Peyer's patch (tissue), 4 donors: Measurements from ENCODE around the gene AGO1. TPM values are rescaled to one million over a fixed set of nuclear protein-coding genes. Genes with fewer than 3 reads are reported as not detected.
A peak's percentile ranks its signal among the peaks of the same experiment; 100 is the strongest.

Experiments used
- DNase-seq, 3 donors: peaks; one replicate each; pipeline ENCODE4 v3.0.0-alpha.2; 2017 to 2019
- H3K27ac ChIP-seq, 4 donors: fragments of 200-600 bp; sonication (generic); one replicate each; pipeline ENCODE4 v1.5.1; 2016 to 2019
- H3K27me3 ChIP-seq, 2 donors: fragments of 200-600 bp; sonication (generic); one replicate each; pipeline ENCODE4 v1.5.1; 2019
- H3K36me3 ChIP-seq, 3 donors: fragments of 200-600 bp; sonication (generic); one replicate each; pipeline ENCODE4 v1.5.1; 2016 to 2019
- H3K4me1 ChIP-seq, 4 donors: fragments of 200-600 bp; sonication (generic); one replicate each; pipeline ENCODE4 v1.5.1; 2016 to 2019
- H3K4me3 ChIP-seq, 4 donors: fragments of 200-600 bp; sonication (generic); 1 replicate in 3 of 4; 2 replicates in 1 of 4; pipeline ENCODE4 v1.5.1; 2016 to 2019; ENCODE audit warnings: mild to moderate bottlenecking in 1 of 4
- H3K9me3 ChIP-seq, 4 donors: fragments of 200-600 bp; sonication (generic); one replicate each; pipeline ENCODE4 v1.5.1; 2016 to 2019; ENCODE audit warnings: mild to moderate bottlenecking in 1 of 4
- POLR2A ChIP-seq, 2 donors: fragments of 450-650 bp; IDR thresholded peaks; one replicate each; pipeline ENCODE4 v1.5.1; 2017; ENCODE audit warnings: antibody characterized with exemption in 2 of 2, mild to moderate bottlenecking in 2 of 2, moderate library complexity in 2 of 2
- total RNA-seq, 4 donors: library from RNA; depleted of rRNA; stranded (reverse); fragments of >200 nt; gene quantifications; one replicate each; pipeline ENCODE4 v1.1.0, GENCODE V29; 2016
- TF ChIP-seq, protein P1 (sequence below), 6 experiments: fragments of 450-650 bp in 4 of 6; fragments of 200-600 bp in 2 of 6; sonication (generic) in 1 of 6; IDR thresholded peaks; one replicate each; pipeline ENCODE4 v1.5.1; 2017 to 2019; ENCODE audit warnings: antibody characterized with exemption in 6 of 6, mild to moderate bottlenecking in 3 of 6, moderate library complexity in 1 of 6

Gene AGO1
- total RNA-seq, 4 donors from 2014 or later = 27.0 to 39.7 (median 31.7) TPM

DNA sequence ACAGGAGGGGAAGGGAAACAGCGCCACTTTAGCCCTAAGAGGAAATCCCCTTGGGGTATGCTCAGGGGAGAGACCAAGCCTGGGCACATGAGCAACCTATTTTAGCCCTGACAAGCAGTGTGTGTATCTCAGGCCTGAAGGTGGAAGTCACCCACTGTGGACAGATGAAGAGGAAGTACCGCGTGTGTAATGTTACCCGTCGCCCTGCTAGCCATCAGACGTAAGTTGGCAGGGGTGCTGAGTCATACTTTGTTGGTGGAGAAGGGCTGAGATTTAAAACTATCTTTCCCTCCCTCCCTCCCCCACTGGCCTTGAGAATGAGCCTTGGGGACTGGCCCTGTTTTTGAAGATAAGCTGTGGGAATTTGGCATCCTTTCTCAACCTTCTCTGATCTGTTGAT lies 11.2 kb downstream of the AGO1 start:
- Histone ChIP-seq H3K4me1 (no peaks in the 10 kb centered on the region), H3K36me3 (peaks cover 0 to 95% (median 4%) of the 10 kb centered on the region in 3 donors)
- peak in 2 of 3 donors; percentile 55 to 60 for DNase-seq

DNA sequence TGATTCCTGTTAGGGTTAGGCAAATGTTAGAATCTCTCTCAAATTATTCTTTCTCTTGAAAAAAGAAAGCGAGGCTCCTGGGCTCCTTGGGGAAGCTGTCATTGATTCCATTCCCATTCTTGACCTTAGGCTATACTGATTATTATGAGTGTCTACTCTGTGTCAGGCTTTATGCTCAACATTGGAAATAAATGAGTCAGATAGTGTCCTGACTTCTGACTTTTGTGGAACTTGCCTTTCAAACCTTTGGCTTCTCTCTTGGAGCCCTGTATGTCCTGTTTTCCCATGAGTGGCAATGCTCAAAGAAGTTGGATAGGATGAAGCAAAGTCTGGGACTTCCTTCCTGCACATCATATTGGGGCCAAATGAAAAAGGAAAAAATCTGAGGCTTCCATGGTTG lies 11.6 kb downstream of the AGO1 start:
- Histone ChIP-seq H3K27me3 (no peaks in the 10 kb centered on the region), H3K4me3 (no peak overlapping the region), H3K4me1 (no peaks in the 10 kb centered on the region), H3K36me3 (peaks cover 0 to 90% (median 4%) of the 10 kb centered on the region in 3 donors), H3K27ac (no peak overlapping the region), H3K9me3 (no peaks in the 10 kb centered on the region)
- no peak for TF ChIP-seq POLR2A (IDR thresholded peaks at IDR 0.05)
- TF ChIP-seq, protein P1, sequence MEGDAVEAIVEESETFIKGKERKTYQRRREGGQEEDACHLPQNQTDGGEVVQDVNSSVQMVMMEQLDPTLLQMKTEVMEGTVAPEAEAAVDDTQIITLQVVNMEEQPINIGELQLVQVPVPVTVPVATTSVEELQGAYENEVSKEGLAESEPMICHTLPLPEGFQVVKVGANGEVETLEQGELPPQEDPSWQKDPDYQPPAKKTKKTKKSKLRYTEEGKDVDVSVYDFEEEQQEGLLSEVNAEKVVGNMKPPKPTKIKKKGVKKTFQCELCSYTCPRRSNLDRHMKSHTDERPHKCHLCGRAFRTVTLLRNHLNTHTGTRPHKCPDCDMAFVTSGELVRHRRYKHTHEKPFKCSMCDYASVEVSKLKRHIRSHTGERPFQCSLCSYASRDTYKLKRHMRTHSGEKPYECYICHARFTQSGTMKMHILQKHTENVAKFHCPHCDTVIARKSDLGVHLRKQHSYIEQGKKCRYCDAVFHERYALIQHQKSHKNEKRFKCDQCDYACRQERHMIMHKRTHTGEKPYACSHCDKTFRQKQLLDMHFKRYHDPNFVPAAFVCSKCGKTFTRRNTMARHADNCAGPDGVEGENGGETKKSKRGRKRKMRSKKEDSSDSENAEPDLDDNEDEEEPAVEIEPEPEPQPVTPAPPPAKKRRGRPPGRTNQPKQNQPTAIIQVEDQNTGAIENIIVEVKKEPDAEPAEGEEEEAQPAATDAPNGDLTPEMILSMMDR (IDR thresholded peaks at IDR 0.05) = no peak
- DNase-seq = no peak

More for the DNA sequence above, 11.2 kb downstream of the AGO1 start:
- H3K4me3 ChIP-seq = no peak overlapping the region
- no peaks in the 10 kb centered on the region for H3K9me3 ChIP-seq
- no peaks in the 10 kb centered on the region for H3K27me3 ChIP-seq
- no peak for TF ChIP-seq POLR2A (IDR thresholded peaks at IDR 0.05)
- TF ChIP-seq, protein P1 (IDR thresholded peaks at IDR 0.05) = no peak
- peak overlapping the region in 1 of 4 donors; percentile 21 for H3K27ac ChIP-seq

DNA sequence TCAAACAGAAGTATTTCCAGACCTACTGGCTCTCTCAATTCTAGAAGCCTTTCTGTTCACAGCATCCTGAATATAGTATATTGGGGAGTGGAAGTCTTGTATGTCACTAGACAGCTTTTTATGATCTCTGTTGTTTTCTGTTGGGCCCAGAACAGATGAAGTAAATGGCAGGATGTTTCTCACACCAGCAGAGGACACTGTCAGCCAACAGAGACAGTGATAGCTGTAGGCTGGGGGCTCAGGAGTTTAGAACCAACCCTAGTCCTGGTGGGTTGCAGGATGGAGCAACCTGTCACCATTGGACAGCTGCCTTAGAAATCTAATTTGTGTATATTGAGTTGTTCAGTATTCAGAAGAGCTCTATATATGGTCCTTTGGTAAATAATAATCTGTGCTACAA lies 16.9 kb downstream of the AGO1 start:
- Histone ChIP-seq H3K36me3 (peaks cover 0 to 81% (median 4%) of the 10 kb centered on the region in 3 donors), H3K4me1 (no peaks in the 10 kb centered on the region)
- DNase-seq = no peak

DNA sequence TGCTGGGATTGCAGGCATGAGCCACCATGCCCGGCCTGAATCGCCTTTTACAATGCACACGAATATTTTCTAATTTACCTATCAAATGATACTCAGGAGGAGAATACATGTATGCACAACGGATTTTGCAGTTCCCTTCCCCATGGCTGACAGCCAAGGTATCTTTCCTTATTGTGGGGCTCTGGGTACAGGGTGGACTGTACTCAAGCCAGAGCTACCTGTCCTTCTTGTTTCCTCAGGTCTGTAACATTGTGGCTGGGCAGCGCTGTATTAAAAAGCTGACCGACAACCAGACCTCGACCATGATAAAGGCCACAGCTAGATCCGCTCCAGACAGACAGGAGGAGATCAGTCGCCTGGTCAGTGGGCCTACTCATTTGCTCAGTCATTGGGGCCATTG lies 18.2 kb downstream of the AGO1 start:
- TF ChIP-seq POLR2A (IDR thresholded peaks at IDR 0.05) = no peak
- TF ChIP-seq, protein P1 (IDR thresholded peaks at IDR 0.05) = no peak
- Histone ChIP-seq H3K9me3 (no peaks in the 10 kb centered on the region), H3K36me3 (peaks cover 0 to 79% (median 3%) of the 10 kb centered on the region in 3 donors), H3K4me1 (no peaks in the 10 kb centered on the region), H3K27me3 (no peaks in the 10 kb centered on the region), H3K27ac (no peak overlapping the region), H3K4me3 (no peak overlapping the region)
- DNase-seq = no peak

More for the DNA sequence above, 16.9 kb downstream of the AGO1 start:
- Histone ChIP-seq H3K9me3 (no peaks in the 10 kb centered on the region), H3K27ac (no peak overlapping the region), H3K4me3 (no peak overlapping the region), H3K27me3 (no peaks in the 10 kb centered on the region)
- TF ChIP-seq POLR2A (IDR thresholded peaks at IDR 0.05) = no peak
- TF ChIP-seq, protein P1 (IDR thresholded peaks at IDR 0.05) = no peak

DNA sequence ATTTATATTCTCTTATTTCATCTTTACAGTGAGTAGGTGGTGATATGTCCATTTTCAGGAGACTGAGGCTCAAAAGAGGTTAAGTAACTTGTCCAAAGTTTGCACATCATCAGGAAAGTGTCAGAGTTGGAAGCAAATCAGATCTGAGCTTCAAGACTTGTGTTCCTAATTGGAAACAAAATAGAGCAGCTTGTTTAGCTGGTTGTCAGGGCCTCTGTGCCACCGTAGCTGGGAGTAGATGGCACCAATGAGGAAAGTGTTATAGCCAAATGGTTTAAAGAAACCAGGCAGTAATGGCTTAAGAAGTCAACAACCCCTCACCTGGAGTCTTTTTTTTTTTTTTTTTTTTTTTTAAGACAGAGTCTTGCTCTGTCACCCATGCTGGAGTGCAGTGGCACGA lies 19.7 kb downstream of the AGO1 start:
- Histone ChIP-seq H3K4me1 (no peaks in the 10 kb centered on the region), H3K27ac (no peak overlapping the region), H3K27me3 (no peaks in the 10 kb centered on the region), H3K9me3 (no peaks in the 10 kb centered on the region), H3K36me3 (peaks cover 0 to 80% (median 0%) of the 10 kb centered on the region in 3 donors), H3K4me3 (no peak overlapping the region)
- no peak for DNase-seq
- TF ChIP-seq, protein P1 (IDR thresholded peaks at IDR 0.05) = no peak

DNA sequence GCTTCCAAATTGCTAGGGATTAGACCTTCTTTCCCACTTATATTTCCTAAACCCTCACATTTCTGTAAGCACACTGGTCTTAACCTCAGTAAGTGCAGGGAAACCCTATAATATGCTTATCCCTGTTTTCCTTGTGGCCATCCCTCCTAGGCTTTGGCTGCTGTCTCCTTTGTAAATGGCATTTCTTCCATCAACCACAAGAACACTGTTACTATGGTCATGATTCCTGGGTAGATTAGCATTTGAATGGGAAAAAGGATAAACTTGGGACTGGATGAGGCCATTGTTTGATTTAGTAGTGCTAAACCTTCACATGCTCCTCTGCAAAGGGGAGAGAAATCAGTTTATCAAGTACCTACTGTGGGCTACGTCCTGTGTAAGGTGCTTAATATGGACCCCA lies 31.7 kb downstream of the AGO1 start:
- H3K4me3 ChIP-seq = no peak overlapping the region
- no peak overlapping the region for H3K27ac ChIP-seq
- H3K27me3 ChIP-seq = no peaks in the 10 kb centered on the region
- H3K9me3 ChIP-seq = no peaks in the 10 kb centered on the region
- H3K4me1 ChIP-seq = no peaks in the 10 kb centered on the region
- DNase-seq = no peak
- TF ChIP-seq, protein P1 (IDR thresholded peaks at IDR 0.05) = no peak
- TF ChIP-seq POLR2A (IDR thresholded peaks at IDR 0.05) = no peak
- H3K36me3 ChIP-seq = peaks cover 0 to 97% (median 0%) of the 10 kb centered on the region in 3 donors
